AG20443 (cell line): ENCODE results near the gene RGS3.
"Not testable (repeated sequence)": the region's sequence is repeated elsewhere in the genome, so short reads cannot be mapped to it uniquely, and the experiment has no call there.

ENCODE experiments used
- DNase-seq: peaks from one replicate; pipeline ENCODE4 v3.0.0; 2012; ENCODE audit warnings: low spot score, mixed read lengths

The RGS3 gene

GRCh38 chr9:113546566-113546965 lies 83.0 kb downstream of the RGS3 start:
- no peak for DNase-seq

GRCh38 chr9:113547501-113547900 lies 84.0 kb downstream of the RGS3 start:
- DNase-seq, result no peak

DNA sequence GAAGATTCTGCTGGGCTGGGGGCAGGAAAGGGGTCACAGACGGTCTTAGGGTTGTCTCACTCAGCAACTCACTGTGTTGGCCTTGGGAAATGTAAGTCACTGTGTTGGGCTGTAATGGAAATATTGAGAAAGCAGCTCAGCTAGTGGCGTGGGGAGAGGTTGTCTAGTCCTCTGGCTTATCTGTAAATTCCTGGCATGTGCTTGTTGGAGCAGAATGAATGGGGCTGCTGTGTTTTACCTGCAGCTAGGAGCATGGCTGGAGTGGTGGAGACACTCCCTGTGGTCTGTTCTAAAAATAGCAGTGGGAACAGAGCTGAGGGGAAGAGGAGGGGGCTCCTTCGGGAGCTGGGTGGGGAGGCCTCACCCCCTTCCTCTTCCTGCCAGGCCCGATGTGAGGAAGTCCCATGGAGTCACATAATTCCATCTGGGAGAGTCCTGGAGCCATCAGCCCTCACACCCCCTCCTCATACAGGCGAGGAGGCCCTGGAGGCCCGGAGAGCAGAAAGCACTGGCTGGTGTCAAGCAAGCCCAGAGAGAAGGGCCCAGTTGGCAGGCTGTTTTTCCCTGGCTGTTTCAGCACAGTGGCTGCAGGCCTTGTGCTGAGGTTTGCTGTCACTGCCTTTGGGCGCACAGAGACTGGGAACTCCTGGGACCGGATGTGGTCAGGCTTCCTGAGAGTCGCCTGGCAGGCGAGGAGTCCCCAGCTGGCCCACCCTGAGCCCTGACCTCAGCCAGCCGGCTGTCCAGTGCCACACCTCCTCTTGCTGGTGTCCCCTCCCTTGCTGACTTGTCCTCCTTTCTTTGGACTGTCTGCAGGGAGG lies 84.9 kb downstream of the RGS3 start:
- DNase-seq, result peak; percentile 75

- DNase-seq, result not testable (repeated sequence)
Observed at GRCh38 chr9:113549892-113550291, 86.4 kb downstream of the RGS3 start.

GRCh38 chr9:113556877-113557593 lies 93.5 kb downstream of the RGS3 start:
- no peak for DNase-seq

DNA sequence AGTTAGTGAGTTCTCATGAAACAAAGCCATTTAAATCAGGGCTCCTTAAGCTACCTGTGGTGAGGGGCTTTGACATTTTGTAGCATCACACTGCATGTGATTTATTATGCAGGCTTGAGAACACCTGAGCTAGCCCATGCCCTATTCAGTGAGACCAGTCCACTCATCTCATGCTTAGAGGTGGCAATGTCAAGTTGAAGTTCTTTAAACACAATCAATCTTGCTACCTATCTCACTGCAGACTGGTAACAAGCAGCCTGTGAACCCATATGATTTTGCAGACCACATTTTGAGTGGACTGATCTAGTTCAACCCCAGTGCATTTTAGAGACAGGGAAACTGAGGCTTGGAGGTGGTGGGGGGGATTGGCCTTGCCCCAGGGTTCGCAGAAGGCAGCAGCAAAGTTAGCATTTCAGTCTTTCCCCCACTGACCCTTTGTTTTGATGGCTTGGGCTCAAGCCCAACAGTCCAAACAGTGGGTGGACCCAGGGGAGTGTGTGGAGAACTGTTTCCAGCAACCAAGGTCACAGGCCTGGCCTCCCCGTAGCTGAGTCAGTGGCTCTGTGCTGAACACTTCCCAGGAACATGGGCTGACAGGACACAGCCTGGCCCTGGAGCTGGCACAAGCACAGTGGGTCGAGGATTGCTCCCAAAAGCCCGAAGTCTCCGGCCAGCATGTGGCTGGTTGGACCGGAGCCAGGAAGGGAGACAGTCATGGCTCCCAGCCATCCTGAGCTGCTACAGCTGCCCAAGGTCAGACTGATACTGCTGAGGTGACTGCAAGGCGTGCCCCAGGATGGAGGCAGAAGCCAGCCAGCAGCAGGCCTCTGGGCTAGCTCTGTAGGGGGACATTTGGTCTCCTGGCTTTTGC lies 95.3 kb downstream of the RGS3 start:
- DNase-seq, result peak; percentile 71

DNA sequence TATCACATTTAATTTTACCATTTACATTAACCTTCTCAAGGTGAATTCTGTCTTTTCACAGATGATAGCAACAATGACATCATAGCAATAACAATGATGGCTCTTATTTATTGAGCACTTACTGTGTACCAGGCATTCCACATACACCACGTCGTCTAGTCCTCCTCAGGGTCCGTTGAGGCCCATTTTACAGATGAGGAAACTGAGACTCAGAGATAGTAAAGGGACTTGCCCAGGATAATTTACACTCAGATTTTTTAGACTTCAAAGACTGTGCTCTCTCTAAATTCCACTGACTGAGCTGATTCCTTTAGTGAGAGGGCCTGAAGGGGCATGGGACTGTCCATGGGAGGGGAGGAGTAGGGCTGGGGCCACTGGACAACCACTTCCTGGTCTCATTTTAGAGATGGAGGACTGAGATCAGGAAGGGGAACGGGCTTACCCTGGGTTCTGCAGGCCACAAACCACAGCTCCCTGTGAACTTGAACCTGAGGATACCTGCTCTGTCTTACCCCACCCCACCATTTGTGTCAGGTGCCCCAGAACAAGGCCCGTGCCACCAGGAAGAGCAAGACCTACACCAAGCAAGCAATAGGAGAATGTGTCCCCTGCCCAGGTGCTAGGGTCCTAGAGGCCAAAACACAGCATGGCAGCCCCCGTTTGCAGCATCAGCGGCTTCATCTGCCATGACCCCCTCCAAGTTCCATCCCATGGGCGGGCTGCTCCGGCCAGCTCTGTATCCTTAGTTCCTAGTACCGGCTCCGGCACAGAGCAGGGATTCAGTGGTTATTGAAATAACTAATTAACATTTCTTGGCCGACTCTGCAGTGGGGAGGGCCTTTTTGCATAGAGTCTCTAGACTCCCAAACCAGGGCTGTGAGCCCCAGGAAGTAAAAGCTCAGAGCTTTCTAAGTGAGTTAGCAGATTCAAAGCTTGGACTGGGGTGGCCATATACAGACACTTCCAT lies 96.6 kb downstream of the RGS3 start:
- DNase-seq, result no peak

GRCh38 chr9:113562653-113563381 lies 99.3 kb downstream of the RGS3 start:
- DNase-seq, result no peak

DNA sequence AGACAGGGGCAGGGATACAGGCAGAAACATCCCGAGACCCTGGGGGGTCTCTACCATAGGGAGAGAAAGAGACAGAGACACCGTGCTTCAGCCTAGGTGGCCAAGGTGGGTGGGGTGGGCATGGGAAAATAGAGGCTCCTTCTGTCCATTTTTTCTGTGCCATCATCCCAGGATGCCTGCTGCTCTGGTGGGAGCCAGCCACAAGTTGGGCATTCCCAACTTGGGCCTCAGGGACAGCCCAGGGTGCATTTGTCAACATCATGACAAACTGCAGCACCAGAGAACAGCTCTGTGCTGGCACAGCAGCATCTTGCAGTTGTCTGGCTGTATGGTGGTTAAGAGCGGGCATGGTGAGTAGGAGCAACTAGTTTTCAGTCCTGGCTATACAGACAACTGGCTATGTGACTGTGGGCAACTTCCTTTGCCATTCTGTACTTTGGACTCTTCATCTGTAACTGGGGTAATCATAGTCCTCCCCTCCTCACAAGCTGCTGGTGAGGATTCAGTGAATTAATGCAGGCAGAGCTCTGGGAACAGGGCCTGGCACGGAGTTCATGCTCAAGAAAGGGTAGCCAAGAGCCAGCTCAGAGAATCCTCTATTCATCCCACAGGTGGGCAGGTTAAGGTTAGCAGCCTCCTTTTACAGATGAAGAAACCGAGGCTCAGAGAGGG lies 100.4 kb downstream of the RGS3 start:
- DNase-seq, result no peak

GRCh38 chr9:113564498-113565237 lies 101.1 kb downstream of the RGS3 start:
- DNase-seq, result peak; percentile 94

- DNase-seq, result no peak
Observed at GRCh38 chr9:113566016-113566711, 102.6 kb downstream of the RGS3 start.

- DNase-seq, result no peak
Observed at GRCh38 chr9:113566712-113567071, 103.2 kb downstream of the RGS3 start.

- no peak for DNase-seq
Observed at GRCh38 chr9:113567361-113568080, 104.0 kb downstream of the RGS3 start.

DNA sequence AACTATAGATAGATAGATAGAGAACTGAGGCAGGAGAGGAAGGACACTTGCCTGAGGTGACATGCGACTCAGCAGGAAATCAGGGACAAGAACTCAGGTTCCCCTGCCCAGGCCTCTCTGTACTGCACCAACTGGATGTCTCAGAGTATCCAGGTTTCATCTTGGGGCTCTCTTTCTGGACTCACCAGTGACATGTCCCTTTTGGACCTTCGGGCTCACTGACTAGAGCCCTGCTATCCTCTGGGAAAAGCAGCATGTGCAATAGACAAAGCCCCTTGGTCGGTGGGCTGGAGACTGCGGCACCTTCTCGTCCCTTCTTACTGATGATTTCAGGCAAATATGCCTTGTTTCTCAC lies 104.5 kb downstream of the RGS3 start:
- DNase-seq, result no peak

GRCh38 chr9:113568571-113569321 lies 105.2 kb downstream of the RGS3 start:
- DNase-seq, result no peak

- DNase-seq, result no peak
Observed at GRCh38 chr9:113569472-113570060, 106.0 kb downstream of the RGS3 start.

DNA sequence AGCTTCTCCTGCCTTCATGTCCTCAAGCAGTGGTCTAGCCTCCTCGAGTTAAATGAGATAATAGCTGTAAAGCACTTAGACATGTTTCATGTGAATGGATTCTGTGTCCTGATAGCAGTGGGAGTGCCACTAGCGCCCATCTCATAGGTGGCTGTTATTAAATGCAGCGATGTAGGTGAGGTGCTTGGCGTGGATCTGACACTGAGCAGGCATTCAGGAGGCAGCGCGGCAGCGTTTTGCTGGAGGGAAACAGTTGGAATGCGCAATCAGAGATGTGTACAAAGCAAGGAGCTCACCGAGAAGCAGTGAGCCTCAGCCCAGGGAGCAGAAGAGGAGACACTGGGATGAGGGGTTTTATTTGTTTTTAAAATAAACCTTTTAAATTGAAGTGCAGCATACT lies 106.6 kb downstream of the RGS3 start:
- no peak for DNase-seq
